Suprapubic skin (tissue), 4 donors: Measurements from ENCODE around the gene CWC27. TPM values are rescaled to one million over a fixed set of nuclear protein-coding genes. Genes with fewer than 3 reads are reported as not detected.

ENCODE experiments used
- DNase-seq, 2 donors: peaks; one replicate each; pipeline ENCODE4 v3.0.0-alpha.2; 2019; ENCODE audit warnings: low spot score in 2 of 2
- H3K27ac ChIP-seq: fragments of 200-600 bp; sonication (generic); one replicate; pipeline ENCODE4 v1.5.1; 2019
- H3K27me3 ChIP-seq: fragments of 200-600 bp; sonication (generic); one replicate; pipeline ENCODE4 v1.5.1; 2019
- H3K36me3 ChIP-seq: fragments of 200-600 bp; sonication (generic); one replicate; pipeline ENCODE4 v1.5.1; 2019
- H3K4me1 ChIP-seq: fragments of 200-600 bp; sonication (generic); one replicate; pipeline ENCODE4 v1.5.1; 2019
- H3K4me3 ChIP-seq: fragments of 200-600 bp; sonication (generic); one replicate; pipeline ENCODE4 v1.5.1; 2019; ENCODE audit warnings: mild to moderate bottlenecking
- H3K9me3 ChIP-seq: fragments of 200-600 bp; sonication (generic); one replicate; pipeline ENCODE4 v1.5.1; 2019
- CTCF ChIP-seq, 2 donors: fragments of 200-600 bp in 1 of 2; fragments of 450-650 bp in 1 of 2; sonication (generic) in 1 of 2; IDR thresholded peaks; one replicate each; pipeline ENCODE4 v1.5.1; 2016 to 2019; ENCODE audit warnings: antibody characterized with exemption in 2 of 2, mild to moderate bottlenecking in 1 of 2, moderate library complexity in 1 of 2
- EP300 ChIP-seq: sonication (generic); formaldehyde crosslinking; IDR thresholded peaks from one replicate; pipeline ENCODE4 v1.6.1; 2017; ENCODE audit warnings: antibody characterized with exemption
- POLR2A ChIP-seq, 2 donors: fragments of 450-650 bp; IDR thresholded peaks; one replicate each; pipeline ENCODE4 v1.6.1; 2017; ENCODE audit warnings: antibody characterized with exemption in 2 of 2, mild to moderate bottlenecking in 2 of 2, moderate library complexity in 2 of 2
- POLR2AphosphoS5 ChIP-seq, 3 donors: sonication (generic); formaldehyde crosslinking; IDR thresholded peaks; one replicate each; pipeline ENCODE4 v1.6.1; 2017; ENCODE audit warnings: antibody characterized with exemption in 3 of 3
- WGBS: methylation state at CpG from one replicate; pipeline ENCODE4 v1.1.5; 2018; 5-methylcytosine and 5-hydroxymethylcytosine counted together
- total RNA-seq, 4 donors: library from RNA; depleted of rRNA; stranded (reverse); fragments of >200 nt; gene quantifications; one replicate each; pipeline ENCODE4 v1.1.0, GENCODE V29; 2016

The CWC27 gene
- total RNA-seq, 4 donors from 2014 or later = 6.4 to 17.8 (median 13.0) TPM

- Histone ChIP-seq H3K4me1 (no peaks in the 10 kb centered on the region), H3K27me3 (no peaks in the 10 kb centered on the region), H3K9me3 (no peaks in the 10 kb centered on the region), H3K4me3 (no peak overlapping the region), H3K27ac (no peak overlapping the region), H3K36me3 (no peaks in the 10 kb centered on the region)
- no peak for TF ChIP-seq EP300
- TF ChIP-seq POLR2A (IDR thresholded peaks at IDR 0.05) = no peak
- TF ChIP-seq POLR2AphosphoS5 (IDR thresholded peaks at IDR 0.05) = no peak
- TF ChIP-seq CTCF (IDR thresholded peaks at IDR 0.05) = no peak
- 75% methylated on average over 3 of the region's 3 CpGs for WGBS
- DNase-seq = no peak
Observed at GRCh38 chr5:65026816-65027548, 258.3 kb downstream of the CWC27 start.

GRCh38 chr5:65029178-65029577 is 260.4 kb downstream of the CWC27 start:
- Histone ChIP-seq H3K36me3 (no peaks in the 10 kb centered on the region), H3K27me3 (no peaks in the 10 kb centered on the region), H3K9me3 (no peaks in the 10 kb centered on the region), H3K4me3 (no peak overlapping the region), H3K27ac (no peak overlapping the region), H3K4me1 (no peaks in the 10 kb centered on the region)
- DNase-seq = no peak
- TF ChIP-seq POLR2AphosphoS5 (IDR thresholded peaks at IDR 0.05) (no peak), EP300 (no peak), CTCF (IDR thresholded peaks at IDR 0.05) (no peak), POLR2A (IDR thresholded peaks at IDR 0.05) (no peak)
- 90% methylated on average over 1 of the region's 1 CpG for WGBS

DNA sequence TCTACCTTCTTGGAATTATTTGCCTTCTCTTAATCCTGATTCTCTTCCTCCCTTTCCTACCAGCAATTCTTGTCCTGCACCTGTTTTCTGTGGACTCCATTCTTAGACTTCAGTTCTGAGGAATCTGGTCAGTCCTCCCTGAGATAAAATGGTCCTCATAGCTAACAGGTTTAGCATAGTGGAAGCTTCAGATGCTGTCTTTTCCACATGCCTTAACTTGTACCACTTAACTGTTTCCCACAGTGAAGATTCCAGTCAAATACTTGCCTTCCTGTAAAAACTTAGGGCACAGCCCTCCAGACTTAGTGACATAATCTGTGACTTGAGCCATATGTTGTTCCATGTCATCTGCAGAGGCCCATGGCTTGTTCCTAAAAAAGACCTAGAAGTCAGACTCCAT is 261.3 kb downstream of the CWC27 start:
- no peak for DNase-seq
- H3K27me3 ChIP-seq = no peaks in the 10 kb centered on the region
- no peaks in the 10 kb centered on the region for H3K36me3 ChIP-seq
- H3K4me3 ChIP-seq = no peak overlapping the region
- H3K9me3 ChIP-seq = no peaks in the 10 kb centered on the region
- TF ChIP-seq POLR2AphosphoS5 (IDR thresholded peaks at IDR 0.05) (no peak), POLR2A (IDR thresholded peaks at IDR 0.05) (no peak), CTCF (IDR thresholded peaks at IDR 0.05) (no peak), EP300 (no peak)
- no peak overlapping the region for H3K27ac ChIP-seq
- H3K4me1 ChIP-seq = peaks cover 5% of the 10 kb centered on the region

DNA sequence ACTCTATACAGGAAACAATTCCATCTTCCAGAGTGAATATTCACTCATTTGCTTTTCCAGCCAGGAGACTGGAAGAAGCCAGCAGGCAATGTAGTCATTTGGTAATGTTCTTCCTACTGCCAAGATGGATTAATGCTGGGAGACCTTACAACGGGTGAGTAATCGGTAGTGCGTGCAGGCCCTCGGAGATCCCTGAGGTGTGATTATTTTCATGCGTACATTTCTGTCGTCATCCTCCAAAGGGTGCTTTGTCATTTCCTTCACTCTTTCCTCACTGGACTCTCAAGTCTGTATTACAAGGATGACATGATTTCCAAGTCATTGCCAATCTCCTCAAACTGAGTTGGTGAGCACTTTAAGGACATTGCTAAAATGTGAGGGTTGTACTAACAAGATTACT is 263.5 kb downstream of the CWC27 start:
- Histone ChIP-seq H3K27ac (no peak overlapping the region), H3K9me3 (no peaks in the 10 kb centered on the region), H3K36me3 (no peaks in the 10 kb centered on the region), H3K4me1 (peaks cover 15% of the 10 kb centered on the region), H3K4me3 (no peak overlapping the region), H3K27me3 (no peaks in the 10 kb centered on the region)
- WGBS = 74% methylated on average over 6 of the region's 6 CpGs
- TF ChIP-seq POLR2AphosphoS5 (IDR thresholded peaks at IDR 0.05) = no peak
- TF ChIP-seq EP300 = no peak
- TF ChIP-seq POLR2A (IDR thresholded peaks at IDR 0.05) = no peak
- no peak for TF ChIP-seq CTCF (IDR thresholded peaks at IDR 0.05)
- DNase-seq = no peak

GRCh38 chr5:65034029-65034812 is 265.5 kb downstream of the CWC27 start:
- TF ChIP-seq EP300 (no peak), POLR2A (IDR thresholded peaks at IDR 0.05) (no peak)
- H3K27me3 ChIP-seq = no peaks in the 10 kb centered on the region
- H3K9me3 ChIP-seq = no peaks in the 10 kb centered on the region
- peaks cover 22% of the 10 kb centered on the region for H3K4me1 ChIP-seq
- WGBS = 81% methylated on average over 9 of the region's 9 CpGs
- DNase-seq = no peak
- H3K4me3 ChIP-seq = no peak overlapping the region
- H3K36me3 ChIP-seq = no peaks in the 10 kb centered on the region
- H3K27ac ChIP-seq = no peak overlapping the region
